ENCODE data around the gene SUCLG2.

SUCLG2 gene

GRCh38 chr3:67495751-67496150 is 158.7 kb downstream of the SUCLG2 start:
- no peak for DNase-seq

- no peak for DNase-seq
These were observed 160.6 kb downstream of the SUCLG2 start for GRCh38 chr3:67493808-67494207.

DNA sequence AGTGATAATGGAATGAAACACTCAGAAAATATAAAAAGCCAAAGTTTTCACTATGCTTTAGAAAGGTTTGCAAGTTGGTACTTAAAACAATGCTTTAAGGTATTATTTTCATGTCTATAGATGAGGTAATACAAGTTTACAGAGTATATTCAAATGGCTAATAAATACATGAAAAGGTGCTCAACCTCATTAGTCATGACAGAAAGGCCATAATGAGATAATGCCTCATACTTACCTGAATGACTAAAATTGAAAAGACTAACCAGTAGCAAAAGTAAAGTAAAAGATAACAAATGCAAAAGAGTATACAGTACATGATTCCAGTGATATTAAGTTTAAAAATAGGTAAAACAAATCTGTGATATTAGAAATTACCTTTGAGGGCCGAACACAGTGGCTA is 163.8 kb downstream of the SUCLG2 start:
- no peak for DNase-seq

- DNase-seq, result no peak
These were observed 164.6 kb downstream of the SUCLG2 start for GRCh38 chr3:67489816-67490215.

- no peak for DNase-seq
These were observed 166.8 kb downstream of the SUCLG2 start for GRCh38 chr3:67487564-67488114.

DNA sequence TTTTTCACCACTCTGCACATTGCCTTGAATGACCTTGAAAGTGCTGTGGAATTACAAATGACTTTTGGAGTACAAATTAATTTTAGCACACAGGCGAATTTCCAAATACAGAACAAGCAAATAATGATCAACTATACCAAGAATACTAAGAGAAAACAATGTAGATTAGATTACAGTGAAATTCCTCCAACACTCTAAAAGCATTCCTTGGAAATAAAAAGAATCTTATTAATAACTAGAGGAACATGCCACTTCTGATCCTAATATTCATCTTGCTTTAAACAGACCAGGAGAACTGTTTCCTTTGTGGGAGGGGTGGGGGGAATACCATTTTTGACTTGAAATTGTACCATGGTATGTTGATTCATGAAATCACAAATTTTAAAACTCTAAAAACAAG is 167.5 kb downstream of the SUCLG2 start:
- no peak for DNase-seq

DNA sequence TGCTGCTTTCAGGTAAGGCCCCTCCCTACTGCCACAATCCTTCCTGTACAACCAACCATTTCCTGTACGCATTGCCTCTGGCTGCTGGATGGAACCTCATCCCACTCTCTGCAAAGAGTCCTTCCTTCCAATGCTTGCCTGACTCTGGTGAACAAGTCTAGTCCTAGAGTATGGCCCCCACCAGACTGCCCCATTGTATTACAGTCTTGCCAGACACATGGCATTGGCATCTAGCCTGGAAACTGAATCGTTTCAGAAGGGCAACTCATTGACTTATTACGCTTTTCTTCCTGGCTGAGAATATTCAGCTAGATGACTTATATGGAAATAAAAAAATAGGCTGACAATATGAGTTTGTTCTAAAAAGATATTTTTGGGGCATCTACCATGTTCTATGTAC is 170.3 kb downstream of the SUCLG2 start:
- no peak for DNase-seq

- no peak for DNase-seq
These were observed 173.3 kb downstream of the SUCLG2 start for GRCh38 chr3:67481126-67481525.

- no peak for DNase-seq
These were observed 176.0 kb downstream of the SUCLG2 start for GRCh38 chr3:67478423-67478822.

GRCh38 chr3:67474311-67474710 is 180.1 kb downstream of the SUCLG2 start:
- no peak for DNase-seq

DNA sequence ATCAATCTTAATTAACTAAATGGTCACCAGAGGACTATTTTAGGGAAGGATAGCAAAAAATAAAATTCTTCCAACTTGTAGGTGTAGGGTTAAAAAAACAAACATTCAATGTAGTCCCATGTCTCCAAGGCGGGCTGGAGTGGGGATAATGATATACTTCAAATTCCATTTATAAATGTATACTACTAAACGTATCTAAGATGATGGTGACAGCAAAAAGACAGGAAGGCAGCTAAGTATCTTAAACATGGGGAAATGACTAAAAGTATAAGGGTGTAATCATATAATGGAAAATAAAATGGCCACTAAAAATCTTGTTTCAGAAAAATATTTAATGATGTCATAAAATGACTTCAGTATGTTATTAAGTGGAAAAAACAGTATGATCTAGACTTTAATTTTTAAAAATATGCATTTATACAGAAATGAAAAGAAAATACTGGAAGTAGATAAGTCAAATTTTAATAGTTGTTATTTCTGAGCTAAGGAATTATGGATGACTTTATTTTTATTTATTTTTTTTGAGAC is 181.7 kb downstream of the SUCLG2 start:
- no peak for DNase-seq

- no peak for DNase-seq
These were observed 184.2 kb downstream of the SUCLG2 start for GRCh38 chr3:67470207-67470606.

GRCh38 chr3:67468511-67468910 is 185.9 kb downstream of the SUCLG2 start:
- DNase-seq, result no peak

GRCh38 chr3:67463656-67464055 is 190.8 kb downstream of the SUCLG2 start:
- DNase-seq, result no peak

GRCh38 chr3:67462187-67462586 is 192.2 kb downstream of the SUCLG2 start:
- peak; percentile 4 for DNase-seq

GRCh38 chr3:67461667-67462142 is 192.7 kb downstream of the SUCLG2 start:
- DNase-seq, result peak; percentile 70

DNA sequence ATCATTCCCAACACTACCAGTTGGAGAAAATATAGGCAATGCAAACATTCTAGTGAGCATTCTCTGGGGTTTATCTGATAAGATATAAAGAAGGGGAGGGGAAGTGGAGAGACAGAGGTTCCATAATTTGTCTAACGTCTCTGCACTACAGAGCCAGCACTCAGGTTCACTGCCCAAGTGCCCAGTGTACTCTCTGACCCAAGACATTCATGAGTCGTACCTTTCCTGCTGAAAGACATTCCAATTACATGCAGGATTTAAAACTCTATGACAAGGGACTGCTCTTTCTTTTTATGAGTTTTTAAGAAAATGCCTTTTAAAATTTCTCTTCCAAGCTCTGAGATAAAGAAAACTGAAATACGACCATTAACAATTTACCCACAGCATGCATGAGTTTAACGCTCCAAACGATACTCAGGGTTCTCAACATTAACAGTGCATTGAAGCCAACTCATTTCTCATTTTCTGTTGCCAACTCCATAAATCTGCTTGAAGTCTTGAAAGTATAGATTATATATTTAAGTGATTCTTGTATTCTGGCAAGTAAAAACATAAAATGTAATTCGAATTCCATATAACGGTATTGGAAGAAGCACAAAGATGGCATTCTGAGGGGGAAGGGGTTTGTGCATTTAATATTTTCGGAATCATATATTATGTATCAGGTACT is 193.4 kb downstream of the SUCLG2 start:
- DNase-seq, result no peak

DNA sequence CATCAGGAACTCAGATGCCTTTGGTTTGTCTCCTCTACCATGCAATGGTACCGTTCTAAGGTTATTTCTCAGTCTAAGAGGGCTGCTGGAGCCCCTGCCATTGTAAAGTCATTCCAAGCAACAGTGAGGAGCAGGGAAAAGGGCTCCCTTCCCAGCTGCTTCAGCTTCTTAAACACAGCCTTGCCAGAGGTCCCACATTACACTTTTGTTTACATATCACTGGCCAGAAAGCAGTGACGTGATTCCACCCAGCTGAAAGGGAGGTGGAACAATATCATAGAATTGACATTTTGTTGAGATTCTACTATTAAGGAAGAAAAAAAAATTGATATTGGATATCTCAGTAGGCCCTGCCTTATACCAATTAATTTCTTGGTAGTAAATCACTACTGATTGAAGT is 194.6 kb downstream of the SUCLG2 start:
- no peak for DNase-seq

DNA sequence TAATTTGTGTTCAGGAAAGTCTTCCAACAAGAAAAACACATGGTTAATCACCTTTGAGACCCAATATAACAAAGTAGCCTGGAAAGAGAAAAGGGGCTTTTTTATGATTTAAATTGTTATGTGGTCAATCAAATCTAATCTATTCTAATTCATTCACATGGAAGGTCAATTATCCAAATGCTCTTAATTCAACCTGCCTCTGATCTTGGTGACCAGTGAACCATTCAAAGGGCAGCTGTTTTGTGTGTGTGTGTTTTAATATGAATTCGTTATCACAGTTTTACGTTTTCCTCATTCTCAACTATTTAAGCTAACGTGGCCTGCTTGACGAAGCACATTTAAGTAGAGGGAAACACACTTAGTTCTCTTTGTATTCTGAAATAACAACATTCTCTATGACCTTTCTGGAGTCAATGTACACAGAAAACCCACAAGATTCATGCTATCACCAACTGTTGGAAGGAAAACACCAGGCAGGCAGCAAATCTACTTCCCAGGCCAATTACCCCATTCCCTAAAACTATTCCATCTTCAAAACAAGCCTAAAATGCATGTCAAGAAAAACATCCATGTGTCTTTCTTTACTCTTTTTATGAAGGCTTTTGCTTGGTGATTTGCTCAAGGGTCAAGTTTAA is 195.4 kb downstream of the SUCLG2 start:
- no peak for DNase-seq

GRCh38 chr3:67458408-67458807 is 196.0 kb downstream of the SUCLG2 start:
- no peak for DNase-seq

- DNase-seq, result no peak
These were observed 200.8 kb downstream of the SUCLG2 start for GRCh38 chr3:67453628-67454027.

GRCh38 chr3:67450153-67450552 is 204.3 kb downstream of the SUCLG2 start:
- DNase-seq, result no peak

DNA sequence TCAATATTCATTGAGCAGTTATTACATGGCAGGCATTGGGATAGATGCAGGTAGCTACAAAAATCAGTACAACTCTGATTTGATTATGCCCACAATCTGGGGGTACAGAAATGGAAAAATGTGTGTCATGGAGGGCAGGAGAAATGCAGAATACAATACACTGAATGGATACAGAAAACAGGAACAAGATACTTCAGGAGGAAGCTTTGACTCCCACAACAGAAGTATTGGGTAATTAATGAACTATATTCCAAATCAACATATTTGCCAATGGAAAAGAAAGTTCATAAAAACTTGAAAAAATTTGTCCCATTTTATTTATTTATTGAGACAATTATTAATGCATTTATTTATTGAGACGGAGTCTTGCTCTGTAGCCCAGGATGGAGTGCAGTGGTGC is 207.0 kb downstream of the SUCLG2 start:
- no peak for DNase-seq

DNA sequence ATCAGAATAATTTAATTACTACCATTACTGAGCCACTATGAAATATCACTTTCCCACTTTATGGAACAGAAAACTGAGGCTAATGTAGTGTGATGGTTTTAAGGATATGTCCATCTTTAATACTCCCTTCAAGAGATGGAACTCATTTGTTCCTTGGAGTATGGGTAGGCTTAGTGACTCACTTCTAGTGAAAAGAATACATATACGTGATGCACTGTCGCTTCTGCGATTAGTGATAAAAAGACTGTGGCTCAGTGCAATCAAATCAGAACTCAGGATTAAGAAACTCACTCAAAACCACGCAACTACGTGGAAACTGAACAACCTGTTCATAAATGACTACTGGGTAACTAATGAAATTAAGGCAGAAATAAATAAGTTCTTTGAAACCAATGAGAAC is 216.6 kb downstream of the SUCLG2 start:
- DNase-seq, result no peak
